ENCODE results near the gene BMP10. TPM values are rescaled to one million over a fixed set of nuclear protein-coding genes. Genes with fewer than 3 reads are reported as not detected.

Gene BMP10
- total and polyA plus RNA-seq, 2 of the 8 experiments (the other 6 are each of a cell fraction or from before 2014, with no cell fraction given), result not detected

DNA sequence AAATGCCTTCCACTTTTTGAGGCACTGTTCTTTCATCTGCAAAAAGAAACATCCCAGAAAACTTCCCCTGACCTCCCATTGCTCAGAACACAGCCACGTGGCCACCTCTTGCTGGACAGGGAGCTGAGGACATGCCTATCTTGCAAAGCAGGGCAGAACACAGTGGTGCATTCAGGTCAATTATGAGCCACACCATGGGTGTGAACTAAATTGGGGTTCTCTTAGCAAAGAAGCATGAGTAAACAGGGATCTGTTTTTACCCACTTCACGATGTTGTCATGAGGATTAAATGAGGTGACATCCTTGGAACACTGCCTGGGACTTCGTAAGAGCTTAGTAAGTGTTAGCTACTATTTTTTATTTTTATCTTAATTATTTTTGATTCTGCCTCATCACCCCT is 25.1 kb downstream of the BMP10 start:
- no peak overlapping the region for H4K5ac ChIP-seq (ENCODE audit: insufficient read length, low read depth, low read length)
- no peak overlapping the region for H4K8ac ChIP-seq (ENCODE audit: extremely low read depth, insufficient read depth, low read length)
- no peak overlapping the region for H2BK120ac ChIP-seq (replicated peaks; ENCODE audit: low read depth, low read length)
- no peaks in the 10 kb centered on the region; the same call in 1 of the 2 replicates for H3K23me2 ChIP-seq (ENCODE audit: low read depth, low read length)
- no peak overlapping the region for H2BK15ac ChIP-seq (ENCODE audit: low read length)
- FAIRE-seq (no peak), DNase-seq (ENCODE audit: low read depth in 1 of 2, low spot score in 2 of 2) (no peak)
- H3K4ac ChIP-seq (replicated peaks; ENCODE audit: insufficient read length, low read depth, low read length), result no peak overlapping the region
- H3K4me2 ChIP-seq (ENCODE audit: insufficient read depth in 1 of 2, low read depth in 2 of 2, low read length in 2 of 2), result no peak overlapping the region
- ChIA-PET CTCF (ENCODE audit: partially characterized antibody) (interaction anchor here (0.6 to 13.2 kb wide), 9 partner anchors 9 to 383 kb away, joined by 3 to 113 read pairs (median 4); no protein-coding TSS in a partner anchor), POLR2A (ENCODE audit: partially characterized antibody) (no interaction called here)
- no peaks in the 10 kb centered on the region; a peak in 1 of 7 replicates for H3K27me3 ChIP-seq (replicated peaks in 1 of 4; ENCODE audit: control insufficient read depth in 3 of 4, extremely low read depth in 1 of 4, insufficient read depth in 3 of 4, low read length in 3 of 4)
- H2AFZ ChIP-seq (ENCODE audit: low read length), result no peak overlapping the region
- WGBS, 2 experiments (ENCODE audit: extremely low coverage in 1 of 2, insufficient coverage in 1 of 2, insufficient read length in 1 of 2, insufficient replicate concordance in 2 of 2, low coverage in 1 of 2, low lambda C conversion rate in 2 of 2, missing lambda C conversion rate in 1 of 2), result 83% methylated on average over 3 of the region's 3 CpGs; no CpG with 5 or more reads in 1 of the 2 experiments
- H2BK5ac ChIP-seq (ENCODE audit: low read depth, low read length), result no peak overlapping the region
- H2BK12ac ChIP-seq (ENCODE audit: low read depth, low read length), result no peak overlapping the region
- no peak overlapping the region for H3K9ac ChIP-seq (replicated peaks in 1 of 4; ENCODE audit: extremely low read depth in 1 of 4, low read depth in 3 of 4, low read length in 3 of 4)
- no peak overlapping the region for H3K56ac ChIP-seq (replicated peaks; ENCODE audit: insufficient read length, low read depth, low read length)
- no peak overlapping the region for H2BK20ac ChIP-seq (ENCODE audit: low read length)
- 0 out of 4 replicates have a peak, but pooled peaks cover 0 to under 1% of the 10 kb centered on the region in 2 experiments for H3K9me3 ChIP-seq (ENCODE audit: insufficient read depth in 2 of 2, low read depth in 1 of 2, low read length in 1 of 2)
- H3K79me2 ChIP-seq (ENCODE audit: control insufficient read depth in 1 of 2, insufficient read depth in 2 of 2, low read length in 2 of 2), result no peaks in the 10 kb centered on the region
- no peak overlapping the region for H3K4me3 ChIP-seq (ENCODE audit: extremely low read depth in 1 of 4, insufficient read depth in 2 of 4, low read depth in 3 of 4, low read length in 4 of 4)
- H3K36me3 ChIP-seq (ENCODE audit: control insufficient read depth in 2 of 4, insufficient read depth in 4 of 4, low read length in 3 of 4), result no peaks in the 10 kb centered on the region
- H2AK5ac ChIP-seq (ENCODE audit: low read depth, low read length), result no peak overlapping the region
- H3K23ac ChIP-seq (ENCODE audit: insufficient read length), result no peak overlapping the region
- no peaks in the 10 kb centered on the region for H3K4me1 ChIP-seq (replicated peaks in 1 of 4; ENCODE audit: control insufficient read depth in 3 of 4, insufficient read depth in 4 of 4, low read length in 3 of 4)
- H4K91ac ChIP-seq (replicated peaks; ENCODE audit: insufficient read length, low read length), result no peak overlapping the region
- H3K14ac ChIP-seq (ENCODE audit: insufficient read length), result no peak overlapping the region
- H3K79me1 ChIP-seq (ENCODE audit: low read depth, low read length), result no peaks in the 10 kb centered on the region
- H3K27ac ChIP-seq (ENCODE audit: low read depth, low read length), result no peak overlapping the region
- H4K20me1 ChIP-seq (replicated peaks in 1 of 2; ENCODE audit: control insufficient read depth in 1 of 2, insufficient read depth in 2 of 2, low read length in 2 of 2), result no peaks in the 10 kb centered on the region
- H3K18ac ChIP-seq (ENCODE audit: extremely low read depth, low read length), result no peak overlapping the region
- TF ChIP-seq CREB1 (IDR thresholded peaks at IDR 0.05) (no peak), SP2 (IDR thresholded peaks at IDR 0.05; ENCODE audit: low read length) (no peak), CHD2 (IDR thresholded peaks at IDR 0.05; ENCODE audit: low read length) (no peak), NRF1 (IDR thresholded peaks at IDR 0.05; ENCODE audit: low read depth, low read length) (no peak), SP1 (IDR thresholded peaks at IDR 0.05; ENCODE audit: low read depth, low read length) (no peak), BRCA1 (IDR thresholded peaks at IDR 0.05; ENCODE audit: low read depth, low read length) (no peak), RNF2 (IDR thresholded peaks at IDR 0.05; ENCODE audit: borderline replicate concordance, low read depth, low read length, missing control alignments, poor library complexity, severe bottlenecking) (no peak), SIRT6 (IDR thresholded peaks at IDR 0.05; ENCODE audit: low read length) (no peak), EGR1 (IDR thresholded peaks at IDR 0.05; ENCODE audit: borderline replicate concordance, low read depth, low read length) (no peak), TBP (IDR thresholded peaks at IDR 0.05; ENCODE audit: low read depth, low read length) (no peak), ATF2 (IDR thresholded peaks at IDR 0.05; ENCODE audit: low read length) (no peak), BACH1 (IDR thresholded peaks at IDR 0.05; ENCODE audit: low read length) (no peak), NANOG (IDR thresholded peaks at IDR 0.05; ENCODE audit: insufficient read depth, low read depth, low read length, poor library complexity, severe bottlenecking) (no peak), KDM4A (IDR thresholded peaks at IDR 0.05; ENCODE audit: low read depth, low read length, severe bottlenecking) (no peak)
